PC-9 (cell line): ENCODE results near the gene NF1. TPM values are rescaled to one million over a fixed set of nuclear protein-coding genes. Genes with fewer than 3 reads are reported as not detected.

ENCODE experiments used
- BruUV-seq: library from RNA; stranded (reverse); fragments of 400-500 nt; replicated peaks from 2 replicates; lab custom pipeline; 2021; lab: Mats Ljungman, UMichigan
- CTCF ChIA-PET: fragments of 300-600 bp; sonication (Branson Sonifier 250); formaldehyde crosslinking; loops from one replicate; lab custom pipeline; 2022; ENCODE audit warnings: antibody characterized with exemption; lab: Charles Lee
- POLR2A ChIA-PET: fragments of 300-600 bp; sonication (Branson Sonifier 250); formaldehyde crosslinking; loops from one replicate; lab custom pipeline; 2022; ENCODE audit warnings: antibody characterized with exemption; ENCODE audit not compliant: unreplicated experiment; lab: Charles Lee
- DNase-seq, 2 experiments: peaks; one replicate each; pipeline versions ENCODE4 v3.0.0 to v3.0.0-alpha.2; 2015 to 2022; ENCODE audit warnings: mixed read lengths in 1 of 2
- H2AFZ ChIP-seq: fragments of 200-600 bp; sonication (generic); 2 replicates; pipeline ENCODE4 v1.8.1; 2017; ENCODE audit warnings: antibody characterized with exemption
- H3F3A ChIP-seq: fragments of 200-600 bp; sonication (generic); 2 replicates; pipeline ENCODE4 v1.8.1; 2017; ENCODE audit warnings: antibody characterized with exemption, mild to moderate bottlenecking, low read depth; ENCODE audit not compliant: insufficient read depth
- H3K27ac ChIP-seq: fragments of 200-600 bp; sonication (generic); 2 replicates; pipeline ENCODE4 v1.6.1; 2016; ENCODE audit warnings: mixed run types
- H3K27me3 ChIP-seq: fragments of 200-600 bp; sonication (generic); 2 replicates; pipeline ENCODE4 v1.6.1; 2016; ENCODE audit warnings: low read depth, mixed run types; ENCODE audit not compliant: insufficient read depth
- H3K36me3 ChIP-seq: fragments of 200-600 bp; sonication (generic); 2 replicates; pipeline ENCODE4 v1.6.1; 2016; ENCODE audit warnings: low read depth, mixed run types
- H3K4me1 ChIP-seq: fragments of 200-600 bp; sonication (generic); replicated peaks from 2 replicates; pipeline ENCODE4 v1.6.1; 2016; ENCODE audit warnings: mixed run types; ENCODE audit not compliant: insufficient read depth
- H3K4me2 ChIP-seq: fragments of 200-600 bp; sonication (generic); 2 replicates; pipeline ENCODE4 v1.6.1; 2017; ENCODE audit warnings: mixed run types
- H3K4me3 ChIP-seq: fragments of 200-600 bp; sonication (generic); 2 replicates; pipeline ENCODE4 v1.6.1; 2016; ENCODE audit warnings: mixed run types
- H3K79me2 ChIP-seq: fragments of 200-600 bp; sonication (generic); 2 replicates; pipeline ENCODE4 v1.6.1; 2017; ENCODE audit warnings: low read depth, mixed run types
- H3K9me2 ChIP-seq: fragments of 200-600 bp; sonication (generic); 2 replicates; pipeline ENCODE4 v1.8.1; 2017; ENCODE audit warnings: mild to moderate bottlenecking; ENCODE audit not compliant: insufficient read depth
- H3K9me3 ChIP-seq: fragments of 200-600 bp; sonication (generic); 2 replicates; pipeline ENCODE4 v1.8.1; 2016; ENCODE audit warnings: low read depth; ENCODE audit not compliant: insufficient read depth
- H4K20me1 ChIP-seq: fragments of 200-600 bp; sonication (generic); 2 replicates; pipeline ENCODE4 v1.8.1; 2017; ENCODE audit not compliant: insufficient read depth
- EZH2 ChIP-seq: fragments of 200-600 bp; sonication (generic); IDR thresholded peaks from 2 replicates; pipeline ENCODE4 v1.8.0; 2017; ENCODE audit warnings: antibody characterized with exemption, low read depth
- intact Hi-C: fragments of 100-400 bp; cut with micrococcal nuclease; formaldehyde crosslinking; loops from one replicate; pipeline ENCODE4 v1.10.0; 2022; ENCODE audit not compliant: unreplicated experiment
- total RNA-seq: library from RNA; stranded (reverse); gene quantifications from 2 replicates; pipeline ENCODE4 v1.2.3, GENCODE V29; 2021
- TF ChIP-seq, protein P1 (sequence below): fragments of 200-600 bp; sonication (generic); conservative IDR thresholded peaks from 2 replicates; pipeline ENCODE4 v1.6.1; 2017; ENCODE audit warnings: mixed run types, antibody characterized with exemption, mild to moderate bottlenecking, moderate library complexity

Gene NF1
- total RNA-seq, 1 experiment from 2014 or later: 61.0 TPM

DNA sequence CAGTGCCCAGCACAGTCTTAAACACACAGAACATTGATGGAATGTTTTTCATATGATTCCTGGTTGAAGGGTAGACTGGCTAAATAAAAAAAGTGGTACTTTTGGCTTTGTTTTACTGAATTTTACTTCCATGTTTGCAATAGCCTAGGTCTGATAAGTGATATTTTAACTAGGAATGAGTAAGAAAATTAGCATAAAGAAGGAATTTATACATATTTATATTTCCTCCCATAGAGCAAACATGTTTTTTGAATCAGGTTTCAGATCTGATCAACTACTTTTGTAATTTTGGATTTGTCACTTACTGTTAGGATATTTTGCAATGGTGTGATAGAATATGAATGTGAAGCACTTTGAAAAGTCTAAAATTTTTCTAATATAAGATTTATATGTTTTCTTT, 7.2 kb downstream of the NF1 start:
- intact Hi-C loops: no loop called here
- Histone ChIP-seq H3K9me3 (no peaks in the 10 kb centered on the region), H3K4me1 (peaks cover 1% of the 10 kb centered on the region; the same call in 1 of the 2 replicates), H3K9me2 (no peaks in the 10 kb centered on the region), H3K27me3 (no peaks in the 10 kb centered on the region), H3K27ac (no peak overlapping the region), H3K36me3 (no peaks in the 10 kb centered on the region), H4K20me1 (peaks cover 39% of the 10 kb centered on the region), H3K4me3 (no peak overlapping the region), H3K4me2 (no peak overlapping the region), H3F3A (peaks cover 4% of the 10 kb centered on the region; the same call in 1 of the 2 replicates), H2AFZ (no peak overlapping the region), H3K79me2 (peaks cover 93% of the 10 kb centered on the region)
- CTCF ChIA-PET: interaction anchor here (0.6 kb wide), 1 partner anchor 133 kb away, joined by 4 read pairs; no protein-coding TSS in a partner anchor
- no peak for TF ChIP-seq EZH2
- TF ChIP-seq, protein P1, sequence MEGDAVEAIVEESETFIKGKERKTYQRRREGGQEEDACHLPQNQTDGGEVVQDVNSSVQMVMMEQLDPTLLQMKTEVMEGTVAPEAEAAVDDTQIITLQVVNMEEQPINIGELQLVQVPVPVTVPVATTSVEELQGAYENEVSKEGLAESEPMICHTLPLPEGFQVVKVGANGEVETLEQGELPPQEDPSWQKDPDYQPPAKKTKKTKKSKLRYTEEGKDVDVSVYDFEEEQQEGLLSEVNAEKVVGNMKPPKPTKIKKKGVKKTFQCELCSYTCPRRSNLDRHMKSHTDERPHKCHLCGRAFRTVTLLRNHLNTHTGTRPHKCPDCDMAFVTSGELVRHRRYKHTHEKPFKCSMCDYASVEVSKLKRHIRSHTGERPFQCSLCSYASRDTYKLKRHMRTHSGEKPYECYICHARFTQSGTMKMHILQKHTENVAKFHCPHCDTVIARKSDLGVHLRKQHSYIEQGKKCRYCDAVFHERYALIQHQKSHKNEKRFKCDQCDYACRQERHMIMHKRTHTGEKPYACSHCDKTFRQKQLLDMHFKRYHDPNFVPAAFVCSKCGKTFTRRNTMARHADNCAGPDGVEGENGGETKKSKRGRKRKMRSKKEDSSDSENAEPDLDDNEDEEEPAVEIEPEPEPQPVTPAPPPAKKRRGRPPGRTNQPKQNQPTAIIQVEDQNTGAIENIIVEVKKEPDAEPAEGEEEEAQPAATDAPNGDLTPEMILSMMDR: no peak
- DNase-seq: no peak
- POLR2A ChIA-PET: no interaction called here
- no TSS peak for BruUV-seq

DNA sequence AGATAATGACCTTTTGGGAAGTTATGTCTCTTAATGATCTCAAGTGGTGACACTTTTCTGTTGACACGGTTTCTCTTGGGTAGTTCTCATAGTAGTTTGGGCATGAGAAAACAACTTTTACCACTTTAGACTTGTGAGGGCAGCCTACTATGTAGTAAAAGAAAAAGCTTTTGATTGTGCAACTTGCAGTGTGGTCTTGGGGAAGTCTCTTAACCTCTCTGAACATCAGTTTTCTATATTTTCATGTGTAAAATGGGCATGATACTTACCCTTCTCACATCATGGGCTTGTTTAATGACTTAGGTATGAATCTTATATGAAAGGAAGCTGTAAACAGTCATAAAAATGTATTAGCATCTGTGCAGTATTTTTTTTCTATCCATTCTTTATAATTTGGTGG, 11.2 kb downstream of the NF1 start:
- no peaks in the 10 kb centered on the region for H3K4me1 ChIP-seq
- peaks cover 94% of the 10 kb centered on the region for H3K79me2 ChIP-seq
- H4K20me1 ChIP-seq: peaks cover 47% of the 10 kb centered on the region
- intact Hi-C loops: no loop called here
- ChIA-PET CTCF (no interaction called here), POLR2A (no interaction called here)
- no peaks in the 10 kb centered on the region for H3K27me3 ChIP-seq
- H3K4me2 ChIP-seq: no peak overlapping the region
- H3K36me3 ChIP-seq: 0 out of 2 replicates have a peak, but pooled peaks cover 3% of the 10 kb centered on the region
- H3F3A ChIP-seq: no peaks in the 10 kb centered on the region; the same call in 1 of the 2 replicates
- no peaks in the 10 kb centered on the region for H3K9me3 ChIP-seq
- TF ChIP-seq, protein P1: no peak
- no peak for TF ChIP-seq EZH2
- DNase-seq: no peak
- H3K4me3 ChIP-seq: no peak overlapping the region
- no peak overlapping the region for H2AFZ ChIP-seq
- BruUV-seq: no TSS peak
- H3K27ac ChIP-seq: no peak overlapping the region
- no peaks in the 10 kb centered on the region for H3K9me2 ChIP-seq

DNA sequence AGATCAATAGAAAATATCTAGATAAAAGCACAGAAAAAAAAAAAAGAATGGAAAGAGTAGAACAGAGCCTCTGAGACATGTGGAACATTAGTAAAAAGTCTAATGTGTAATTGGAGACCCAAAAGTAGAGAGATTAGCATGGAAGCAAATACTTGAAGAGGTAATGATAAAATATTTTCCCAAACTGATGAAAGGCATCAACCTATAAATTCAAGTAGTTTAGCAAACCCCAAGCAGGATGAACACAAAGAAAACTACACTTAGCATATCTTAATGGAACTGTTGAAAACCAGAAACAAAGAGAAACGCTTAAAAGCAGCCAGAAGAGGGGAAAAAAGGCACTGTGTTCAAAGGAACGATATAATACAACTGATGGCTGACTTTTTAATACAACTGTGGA, 16.4 kb downstream of the NF1 start:
- no TSS peak for BruUV-seq
- POLR2A ChIA-PET: interaction anchor here (0.5 kb wide), 1 partner anchor 887 kb away, joined by 4 read pairs; no protein-coding TSS in a partner anchor
- no peak for DNase-seq
- Histone ChIP-seq H3K9me3 (no peaks in the 10 kb centered on the region), H3K4me2 (no peak overlapping the region), H2AFZ (no peak overlapping the region), H3K4me1 (no peaks in the 10 kb centered on the region), H3K36me3 (0 out of 2 replicates have a peak, but pooled peaks cover 10% of the 10 kb centered on the region), H3K79me2 (peaks cover 70% of the 10 kb centered on the region), H3K27me3 (no peaks in the 10 kb centered on the region), H4K20me1 (peaks cover 43% of the 10 kb centered on the region), H3F3A (no peaks in the 10 kb centered on the region; the same call in 1 of the 2 replicates), H3K27ac (no peak overlapping the region), H3K4me3 (no peak overlapping the region), H3K9me2 (no peaks in the 10 kb centered on the region)
- TF ChIP-seq, protein P1: no peak
- no peak for TF ChIP-seq EZH2
- CTCF ChIA-PET: no interaction called here
- intact Hi-C loops: no loop called here
